Gastrocnemius medialis (tissue), 4 donors: Measurements from ENCODE around the gene SIGLEC5.

ENCODE experiments used
- POLR2A ChIP-seq, 2 donors: fragments of 450-650 bp; IDR thresholded peaks; one replicate each; pipeline ENCODE4 v1.6.1; 2017; ENCODE audit warnings: antibody characterized with exemption in 2 of 2, mild to moderate bottlenecking in 2 of 2, moderate library complexity in 2 of 2
- TF ChIP-seq, protein P1 (sequence below), 5 experiments: fragments of 450-650 bp in 3 of 5; fragments of 200-600 bp in 2 of 5; sonication (generic) in 2 of 5; IDR thresholded peaks in 4 of 5; conservative IDR thresholded peaks in 1 of 5; 1 replicate in 4 of 5; 2 replicates in 1 of 5; pipeline ENCODE4 v1.5.1; 2016 to 2019; ENCODE audit warnings: antibody characterized with exemption in 5 of 5, mild to moderate bottlenecking in 3 of 5, moderate library complexity in 3 of 5

DNA sequence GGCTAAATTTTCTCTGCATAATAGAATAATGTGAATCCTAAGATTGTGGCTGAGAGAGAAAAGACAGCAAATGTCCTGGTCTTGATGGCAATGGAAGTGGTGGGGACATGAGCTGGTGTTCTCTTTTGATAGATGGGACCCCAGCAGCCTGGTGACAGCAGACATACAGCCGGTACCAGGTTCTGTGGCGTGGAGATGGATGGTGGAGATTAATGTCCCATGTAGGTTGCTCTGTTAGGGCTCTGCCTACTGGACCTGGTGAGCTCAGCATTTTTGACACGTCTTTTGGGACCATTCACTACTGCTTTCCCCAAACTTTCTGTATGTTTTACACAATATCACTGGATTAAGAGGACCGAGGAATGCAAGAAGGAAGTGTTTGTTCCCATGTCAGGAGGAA is 24.6 kb upstream of the SIGLEC5 start:
- TF ChIP-seq, protein P1, sequence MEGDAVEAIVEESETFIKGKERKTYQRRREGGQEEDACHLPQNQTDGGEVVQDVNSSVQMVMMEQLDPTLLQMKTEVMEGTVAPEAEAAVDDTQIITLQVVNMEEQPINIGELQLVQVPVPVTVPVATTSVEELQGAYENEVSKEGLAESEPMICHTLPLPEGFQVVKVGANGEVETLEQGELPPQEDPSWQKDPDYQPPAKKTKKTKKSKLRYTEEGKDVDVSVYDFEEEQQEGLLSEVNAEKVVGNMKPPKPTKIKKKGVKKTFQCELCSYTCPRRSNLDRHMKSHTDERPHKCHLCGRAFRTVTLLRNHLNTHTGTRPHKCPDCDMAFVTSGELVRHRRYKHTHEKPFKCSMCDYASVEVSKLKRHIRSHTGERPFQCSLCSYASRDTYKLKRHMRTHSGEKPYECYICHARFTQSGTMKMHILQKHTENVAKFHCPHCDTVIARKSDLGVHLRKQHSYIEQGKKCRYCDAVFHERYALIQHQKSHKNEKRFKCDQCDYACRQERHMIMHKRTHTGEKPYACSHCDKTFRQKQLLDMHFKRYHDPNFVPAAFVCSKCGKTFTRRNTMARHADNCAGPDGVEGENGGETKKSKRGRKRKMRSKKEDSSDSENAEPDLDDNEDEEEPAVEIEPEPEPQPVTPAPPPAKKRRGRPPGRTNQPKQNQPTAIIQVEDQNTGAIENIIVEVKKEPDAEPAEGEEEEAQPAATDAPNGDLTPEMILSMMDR (IDR thresholded peaks at IDR 0.05 in 4 of 5, conservative IDR thresholded peaks at IDR 0.05 in 1 of 5), result no peak
- no peak for TF ChIP-seq POLR2A (IDR thresholded peaks at IDR 0.05)
